GM18520 (cell line): Measurements from ENCODE around the gene FHDC1.

Source experiments
- ATAC-seq: cut with Tn5 transposase; IDR thresholded peaks from one replicate; pipeline ENCODE4 v1.9.1; 2021; ENCODE audit not compliant: unreplicated experiment

FHDC1 gene

DNA sequence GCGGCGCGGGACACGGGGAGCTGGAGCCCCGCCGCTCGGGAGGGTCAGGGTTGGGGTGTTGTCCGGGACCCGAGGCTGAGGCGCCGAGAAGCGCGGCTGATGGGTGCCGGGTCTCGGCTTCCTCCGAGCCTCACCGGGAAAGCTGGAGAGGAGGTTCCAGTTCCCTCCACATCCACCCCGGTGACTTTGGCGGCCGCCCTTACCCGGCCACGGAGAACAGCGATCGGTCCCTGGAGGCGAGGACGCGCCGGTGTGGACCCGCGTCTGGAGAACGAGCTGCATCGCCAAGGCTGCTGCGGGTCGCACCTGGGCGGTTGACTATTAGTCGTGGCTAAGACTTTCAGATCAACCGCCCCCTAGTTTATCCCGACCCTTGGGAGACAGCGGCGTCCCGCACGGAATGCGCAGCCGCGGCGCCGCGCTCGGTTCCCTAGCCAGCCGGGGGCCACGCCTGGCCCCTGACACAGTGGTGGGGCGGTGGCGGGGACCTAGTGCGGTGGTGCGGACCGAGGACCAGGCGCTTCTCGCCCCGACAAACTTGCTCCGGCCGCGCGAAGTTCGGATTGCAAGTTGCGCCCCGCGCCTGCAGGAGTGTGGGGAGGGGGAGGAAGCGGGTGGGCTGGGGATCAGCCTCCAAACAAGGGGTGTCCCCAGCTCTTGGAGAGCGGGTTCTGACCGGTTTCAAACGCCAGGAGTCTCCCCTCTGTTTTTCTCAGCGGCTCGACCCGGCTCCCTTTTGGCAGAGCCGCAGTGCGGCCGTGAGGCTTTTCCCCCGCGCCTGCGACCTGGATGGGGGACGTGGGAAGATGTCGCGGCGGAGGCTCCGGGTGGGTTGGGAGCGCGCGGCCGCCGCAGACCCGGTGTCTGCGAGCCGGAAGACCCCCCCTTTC is 568 bp downstream of the FHDC1 start:
- ATAC-seq = no peak

DNA sequence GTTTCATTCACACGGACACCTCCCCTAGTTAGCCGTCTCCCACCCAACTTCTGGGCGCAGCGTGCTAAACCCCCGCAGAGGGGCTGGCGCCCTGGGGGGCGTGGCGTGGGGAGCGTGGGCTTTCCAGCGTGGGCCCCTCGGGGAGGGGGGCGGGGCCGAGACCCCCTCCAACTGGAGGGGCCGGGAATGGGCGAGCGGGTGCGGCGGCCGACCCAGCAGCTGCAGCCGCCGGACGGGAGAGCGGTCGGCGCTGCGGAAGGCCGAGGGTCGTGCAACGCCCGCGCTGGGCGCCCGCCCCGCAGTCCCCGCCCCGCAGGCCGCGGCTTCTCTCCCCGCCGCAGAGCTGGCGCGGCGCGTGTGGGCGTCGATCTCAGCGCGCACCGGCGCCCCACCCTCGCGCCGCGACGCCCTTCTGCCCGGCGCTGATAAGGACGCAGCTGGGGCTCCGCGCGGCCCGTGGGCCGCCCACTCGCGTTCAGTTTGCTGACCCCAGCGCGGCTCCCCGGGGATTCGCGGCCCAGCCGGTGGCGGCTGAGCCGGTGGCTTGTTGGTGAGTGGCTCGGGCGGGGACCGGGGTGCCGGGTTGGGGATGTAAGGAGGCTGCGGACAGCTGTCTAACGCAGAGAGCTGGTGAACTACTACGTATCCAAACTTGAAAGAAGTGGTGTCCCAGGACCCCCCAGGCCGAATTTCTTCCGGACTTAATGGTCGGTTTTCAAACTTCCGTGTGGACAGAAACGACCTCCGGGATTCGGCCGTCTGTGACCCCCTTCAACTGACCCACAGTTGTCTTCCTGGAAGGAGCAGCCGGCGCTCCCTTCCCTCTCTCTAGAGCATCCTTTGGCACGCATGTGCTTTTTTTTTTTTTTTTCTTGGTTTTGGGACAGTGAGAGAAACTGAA is 1.5 kb downstream of the FHDC1 start:
- ATAC-seq = no peak

DNA sequence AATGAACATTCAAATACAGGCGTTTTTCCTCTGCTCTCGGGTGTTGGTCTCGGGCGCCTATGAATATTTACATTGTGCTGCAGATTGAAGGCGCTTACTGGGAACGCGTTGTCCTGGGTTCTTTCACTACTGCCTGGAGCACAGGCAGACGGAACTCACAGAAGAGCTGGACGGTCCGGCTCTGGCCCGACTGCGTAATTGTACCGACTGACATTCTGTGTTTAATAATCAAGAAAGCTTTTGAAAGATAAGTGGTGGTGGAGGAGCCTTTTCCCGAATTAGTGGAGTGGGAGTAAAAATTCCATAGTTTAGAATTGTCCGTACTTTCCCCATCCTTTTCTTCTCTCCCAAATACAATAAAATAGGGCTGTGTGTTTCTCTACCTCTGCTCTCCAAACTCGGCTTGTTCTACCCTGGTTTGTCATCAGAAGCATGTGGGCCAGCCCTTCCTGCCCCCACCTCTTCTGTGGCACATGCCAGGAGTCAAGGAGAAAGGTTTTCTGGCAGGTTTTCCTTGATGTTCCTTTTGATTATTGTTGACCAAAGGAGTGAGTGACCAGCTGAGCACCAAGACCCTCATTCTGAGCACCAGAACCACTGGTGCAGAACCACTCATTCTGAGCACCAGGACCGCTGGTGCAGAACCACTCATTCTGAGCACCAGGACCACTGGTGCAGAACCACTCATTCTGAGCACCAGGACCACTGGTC is 2.3 kb downstream of the FHDC1 start:
- no peak for ATAC-seq

DNA sequence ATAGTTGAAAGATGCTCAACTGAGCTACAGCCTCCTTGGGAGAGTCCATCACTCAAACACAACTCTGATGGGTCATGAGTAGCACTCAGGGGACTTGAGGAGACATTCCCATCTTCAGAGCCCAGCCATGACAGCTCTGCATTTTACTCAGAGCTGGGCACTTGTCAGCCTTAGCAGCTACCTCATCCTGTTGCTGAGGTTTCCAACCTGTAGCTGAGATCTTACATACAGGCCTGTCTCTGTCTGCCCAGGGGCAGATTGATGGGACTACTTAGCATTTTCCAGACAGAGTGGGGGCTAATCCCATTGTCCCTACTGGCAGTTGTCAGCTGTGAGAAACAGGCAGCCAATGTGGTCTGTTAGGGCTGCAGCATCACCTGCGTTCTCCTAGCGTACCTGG is 3.5 kb downstream of the FHDC1 start:
- ATAC-seq = no peak

DNA sequence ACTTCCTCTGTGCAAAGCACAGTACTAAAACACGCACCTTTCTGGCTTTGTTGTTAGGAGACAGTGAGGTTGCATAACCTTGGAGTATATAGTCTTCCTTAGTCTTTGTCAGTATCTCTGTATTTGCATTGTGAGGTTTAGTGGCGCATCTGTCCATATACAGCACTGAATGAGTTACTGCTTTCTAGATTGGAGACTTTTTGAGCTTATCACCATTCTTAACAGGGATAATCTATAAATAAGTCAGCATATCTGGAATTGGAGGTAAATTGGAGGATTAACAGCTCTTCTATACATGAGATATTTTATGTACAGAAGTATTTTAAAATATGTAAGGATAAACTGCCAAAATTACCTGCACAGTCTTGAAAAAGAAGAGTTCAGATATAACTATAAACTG is 4.3 kb downstream of the FHDC1 start:
- no peak for ATAC-seq

DNA sequence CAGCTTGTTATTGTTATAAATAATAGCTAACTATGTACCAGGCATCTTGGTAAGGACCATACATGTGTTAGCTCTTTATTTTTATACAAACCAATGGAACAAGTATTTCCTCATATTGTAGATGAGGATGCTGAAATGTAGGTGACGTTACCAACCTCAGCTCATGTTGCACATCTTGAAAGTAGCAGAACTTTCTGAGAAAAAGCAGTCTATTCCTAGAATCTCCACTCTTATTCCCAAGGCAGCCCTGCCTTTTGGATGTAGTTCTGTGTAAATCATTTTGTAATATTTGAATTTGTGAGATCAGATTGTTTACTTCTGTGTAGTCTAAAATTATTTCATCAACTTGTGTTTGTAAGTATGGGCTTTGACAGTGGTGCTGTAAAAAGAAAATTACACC is 5.3 kb downstream of the FHDC1 start:
- no peak for ATAC-seq

DNA sequence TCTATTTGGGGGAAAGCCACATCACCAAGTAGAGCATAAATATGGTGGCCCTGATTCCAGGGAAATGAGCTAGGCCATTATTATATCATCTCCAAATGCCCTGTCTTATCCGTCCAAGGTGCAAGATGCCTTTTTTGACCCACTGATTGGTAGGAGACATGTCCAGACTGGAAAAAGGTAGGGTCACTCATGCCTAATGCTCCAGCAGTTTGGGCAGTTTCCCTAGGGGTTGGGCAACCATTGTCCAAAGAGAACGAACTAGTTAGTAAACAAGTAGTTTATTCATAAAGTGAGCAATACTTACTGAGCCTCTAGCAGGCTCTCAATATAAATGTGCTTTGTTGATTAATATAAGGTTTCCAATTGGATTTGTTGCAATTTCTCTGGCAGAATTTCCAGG is 6.2 kb downstream of the FHDC1 start:
- no peak for ATAC-seq

DNA sequence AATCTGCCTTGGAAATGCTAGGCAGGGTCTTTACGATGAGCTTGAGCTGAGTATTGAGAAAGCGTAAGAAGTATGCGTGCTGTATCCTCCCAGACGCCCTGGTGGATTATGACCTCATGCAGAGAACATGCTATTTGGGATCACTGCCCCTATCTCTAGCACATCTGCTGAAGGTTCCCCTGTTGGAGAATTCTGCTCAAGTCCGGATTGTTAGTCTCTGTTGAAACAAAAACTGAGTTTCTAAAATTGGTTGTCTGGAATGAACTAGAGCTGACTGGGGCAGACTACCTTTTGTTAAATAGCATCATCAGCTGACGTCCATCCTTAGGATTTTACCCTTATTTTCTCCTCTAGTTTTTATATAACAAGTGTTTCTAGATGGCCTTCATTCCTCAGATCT is 7.5 kb downstream of the FHDC1 start:
- no peak for ATAC-seq

DNA sequence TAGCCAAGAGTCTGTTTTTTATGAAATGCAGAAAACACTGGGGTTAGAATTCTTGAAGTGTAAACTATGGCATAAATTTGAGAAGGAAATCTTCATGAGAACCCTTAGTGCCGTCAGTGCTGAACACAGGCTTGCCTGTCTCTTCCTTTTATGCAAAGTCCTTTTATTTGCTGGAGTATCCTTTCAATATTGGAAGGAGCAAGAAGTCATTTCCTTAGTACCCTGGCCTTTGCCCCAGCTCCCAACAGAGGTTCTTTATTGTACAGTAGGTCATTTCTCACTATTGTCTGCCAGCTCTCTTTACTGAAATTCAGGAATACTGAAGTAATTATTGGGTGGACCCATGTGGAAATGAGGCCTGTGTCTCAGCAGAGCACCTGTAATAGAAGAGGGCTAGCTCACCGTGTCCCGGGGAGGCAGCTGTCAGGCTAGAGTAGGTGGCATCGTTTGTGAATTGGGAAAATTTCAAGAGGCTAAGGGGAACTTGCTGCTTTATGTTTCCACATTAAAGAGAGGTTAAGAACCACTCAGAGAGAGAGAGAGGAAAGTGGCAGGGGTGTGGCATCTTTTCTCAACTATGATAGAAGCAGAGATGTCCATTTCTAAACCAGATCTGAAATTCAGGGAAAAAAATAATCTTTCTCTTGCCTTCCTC is 8.7 kb downstream of the FHDC1 start:
- no peak for ATAC-seq

DNA sequence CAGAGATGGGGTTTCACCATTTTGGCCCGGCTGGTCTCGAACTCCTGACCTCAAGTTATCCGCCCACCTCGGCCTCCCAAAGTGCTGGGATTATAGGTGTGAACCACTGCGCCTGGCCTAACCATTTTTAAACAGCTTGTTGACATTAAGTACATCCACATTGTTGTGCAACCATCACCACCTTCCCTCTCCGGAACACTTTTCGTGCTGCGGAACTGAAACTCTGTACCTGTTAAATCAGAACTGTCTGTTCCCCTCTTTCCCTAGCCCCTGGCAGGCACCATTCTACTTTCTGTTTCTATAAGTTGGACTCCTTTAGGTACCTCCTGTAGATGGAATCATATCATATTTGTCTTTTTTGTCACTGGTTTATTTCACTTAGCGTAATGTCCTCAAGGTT is 9.5 kb downstream of the FHDC1 start:
- ATAC-seq = no peak

DNA sequence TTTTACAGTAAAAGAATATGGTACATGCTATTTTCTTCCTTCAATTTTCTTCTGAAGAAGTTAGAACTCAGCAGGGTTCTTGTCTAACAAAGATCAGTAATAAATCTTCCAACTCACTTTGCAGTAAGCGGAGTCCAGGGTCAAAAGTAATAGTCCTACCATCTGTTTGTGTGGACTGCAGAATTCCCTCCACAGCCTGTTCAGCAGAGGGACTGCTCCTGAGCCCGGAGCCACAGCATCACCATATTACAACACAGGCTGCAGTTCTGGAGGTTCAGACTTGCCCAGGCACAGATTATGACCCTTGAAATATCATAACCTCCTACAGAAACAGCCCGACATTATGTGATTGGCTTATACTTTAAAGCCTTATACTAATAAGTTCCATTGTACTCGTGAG is 10.3 kb downstream of the FHDC1 start:
- ATAC-seq = no peak

DNA sequence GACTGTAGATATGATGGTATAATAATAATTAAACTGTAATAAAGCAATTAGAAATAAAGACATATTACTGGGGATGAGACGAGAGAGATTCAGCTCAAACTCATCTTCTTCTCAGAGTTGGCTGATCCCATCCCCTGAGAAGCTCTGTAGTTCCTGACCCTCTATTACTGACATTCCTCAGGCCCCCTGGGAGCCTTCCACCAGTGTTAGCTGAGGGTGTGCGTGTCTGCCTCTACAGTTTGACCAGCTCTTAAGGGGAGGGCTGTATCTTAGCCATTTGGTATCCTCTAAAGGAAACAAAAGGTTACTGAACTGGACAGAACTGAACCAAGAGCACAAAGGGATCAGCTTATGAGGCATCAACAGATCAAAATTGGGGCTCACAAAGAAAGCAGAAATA is 11.2 kb downstream of the FHDC1 start:
- no peak for ATAC-seq

DNA sequence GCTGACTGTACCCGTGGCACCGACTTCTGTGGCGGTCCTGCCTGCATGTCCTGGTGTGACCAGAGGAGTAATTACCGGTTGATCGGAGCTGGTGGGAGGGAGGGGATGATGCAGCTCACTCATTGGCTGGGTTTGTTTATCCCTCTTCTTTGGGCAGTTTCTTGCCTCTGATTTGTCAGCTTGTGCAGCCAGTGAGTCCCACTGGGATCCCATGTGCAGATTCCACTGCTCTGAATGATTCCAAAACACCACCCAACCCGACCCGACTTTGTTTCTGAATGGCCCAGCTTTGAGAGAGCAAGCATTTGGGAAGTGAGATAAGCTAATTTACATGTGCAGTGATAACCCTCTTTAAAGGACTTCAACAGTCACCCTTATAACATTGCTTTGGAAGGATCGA is 13.8 kb downstream of the FHDC1 start:
- ATAC-seq = no peak

DNA sequence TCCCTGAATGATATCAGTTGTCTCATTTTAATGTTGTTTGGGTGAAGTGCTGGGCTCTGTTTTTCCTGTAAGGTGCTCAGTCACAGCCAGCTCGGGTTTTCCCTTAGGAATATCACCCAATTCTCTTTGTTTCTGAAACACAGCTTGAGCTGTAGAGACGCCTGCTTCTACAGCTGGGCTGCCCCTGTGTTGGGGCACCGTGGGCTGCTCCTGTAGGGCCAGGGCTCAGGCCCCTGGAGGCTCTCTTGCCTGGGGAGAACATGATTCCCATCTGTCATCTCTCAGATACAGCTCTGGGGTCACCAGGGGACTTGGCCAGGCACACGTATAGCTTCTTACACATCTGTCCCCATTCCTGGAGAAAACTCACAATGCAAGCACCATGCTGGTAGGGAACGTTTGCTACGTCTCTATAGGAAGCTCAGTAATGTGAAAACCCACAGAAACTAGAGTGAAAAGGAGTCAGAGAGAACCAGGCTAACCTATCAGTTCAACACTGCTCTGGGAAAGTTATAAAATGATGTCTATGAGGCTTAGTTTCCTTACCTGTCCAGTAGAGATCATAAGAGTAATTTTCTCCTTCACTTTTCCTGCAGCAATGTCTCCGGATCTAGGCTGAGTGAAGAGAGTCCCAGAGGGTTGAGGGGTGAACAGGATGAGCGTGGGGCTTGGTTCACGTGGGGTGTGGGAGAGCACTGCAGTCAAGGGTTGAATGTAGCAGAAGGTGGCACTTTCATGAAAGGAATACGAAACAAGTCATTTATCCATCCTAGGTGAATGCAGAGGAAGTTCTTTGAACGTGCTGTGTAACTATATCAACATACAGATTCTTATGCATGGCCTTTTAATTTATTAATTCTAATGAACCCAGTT is 14.5 kb downstream of the FHDC1 start:
- no peak for ATAC-seq

DNA sequence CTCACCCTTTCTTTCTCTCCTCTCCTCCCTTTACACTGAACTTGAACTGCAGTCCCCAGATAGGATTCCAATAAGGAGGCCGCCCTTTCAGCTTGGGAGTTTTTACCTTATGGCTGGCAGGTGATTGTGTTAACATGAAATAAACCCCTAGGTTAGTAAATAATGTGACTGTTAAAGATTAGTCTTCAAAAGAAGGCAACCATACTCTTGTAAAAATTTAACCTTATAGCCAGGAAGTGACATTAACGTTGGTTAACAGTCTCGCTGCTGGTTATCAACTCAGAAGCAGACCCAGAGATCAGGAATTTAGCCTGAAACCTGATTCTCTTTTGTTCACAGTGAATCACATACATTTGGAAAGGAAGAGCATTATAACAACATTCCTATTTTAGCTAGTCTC is 15.2 kb downstream of the FHDC1 start:
- ATAC-seq = no peak

DNA sequence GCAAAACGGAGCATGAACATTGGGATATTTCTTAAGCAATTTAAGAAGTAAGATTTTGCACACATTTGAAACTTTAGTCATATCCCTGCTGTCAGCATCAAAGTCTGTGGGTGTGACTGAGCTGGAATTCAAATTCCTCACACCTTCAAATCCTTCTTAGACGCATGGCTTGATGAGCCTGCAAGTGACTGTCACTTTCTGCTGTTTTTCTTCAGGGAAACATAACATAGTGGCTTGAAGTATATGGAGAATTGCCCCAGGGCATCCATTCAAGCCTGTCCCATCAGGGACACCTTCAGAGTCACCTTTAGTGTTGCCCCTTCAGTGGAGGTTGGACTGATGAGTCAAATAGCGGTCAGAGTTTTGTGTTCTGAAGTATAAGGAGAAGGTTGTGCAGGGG is 17.4 kb downstream of the FHDC1 start:
- ATAC-seq = no peak

DNA sequence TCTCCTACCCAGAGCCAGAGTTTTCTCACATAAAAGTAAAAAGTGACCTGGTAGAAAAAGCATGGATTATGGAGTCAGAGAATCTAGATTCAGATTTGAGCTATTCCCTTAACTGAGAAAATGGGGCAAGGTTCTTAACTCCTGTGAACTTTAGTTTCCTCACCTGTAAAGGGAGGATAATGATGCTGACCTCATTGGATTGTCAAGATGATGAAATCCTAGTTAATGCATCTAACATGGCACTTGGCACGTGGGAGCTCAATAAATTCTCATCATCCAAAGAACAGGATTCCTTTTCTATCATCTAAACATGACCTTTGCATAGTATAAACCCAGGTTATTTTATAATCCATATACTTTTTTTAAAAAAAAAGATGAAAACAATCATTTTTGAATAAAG is 18.6 kb downstream of the FHDC1 start:
- no peak for ATAC-seq

DNA sequence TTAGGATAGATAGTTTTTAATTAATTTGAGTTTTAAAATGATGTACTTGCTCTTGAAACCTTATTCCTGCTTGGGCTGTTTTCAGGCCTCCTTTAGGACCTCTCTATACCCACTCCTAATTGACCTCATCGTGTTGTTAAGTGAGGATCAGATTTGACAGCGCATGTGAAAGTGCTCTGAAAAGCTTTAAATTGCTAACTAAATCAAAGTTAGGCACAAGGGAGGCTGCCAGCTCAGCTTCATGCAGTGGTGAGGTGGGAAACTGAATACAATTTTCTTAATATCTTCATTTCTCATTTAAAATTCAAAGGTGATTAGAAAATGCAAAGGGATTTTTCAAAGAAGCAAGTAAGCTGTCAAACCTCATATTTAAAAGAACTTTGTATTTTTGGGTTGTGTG is 20.0 kb downstream of the FHDC1 start:
- no peak for ATAC-seq

DNA sequence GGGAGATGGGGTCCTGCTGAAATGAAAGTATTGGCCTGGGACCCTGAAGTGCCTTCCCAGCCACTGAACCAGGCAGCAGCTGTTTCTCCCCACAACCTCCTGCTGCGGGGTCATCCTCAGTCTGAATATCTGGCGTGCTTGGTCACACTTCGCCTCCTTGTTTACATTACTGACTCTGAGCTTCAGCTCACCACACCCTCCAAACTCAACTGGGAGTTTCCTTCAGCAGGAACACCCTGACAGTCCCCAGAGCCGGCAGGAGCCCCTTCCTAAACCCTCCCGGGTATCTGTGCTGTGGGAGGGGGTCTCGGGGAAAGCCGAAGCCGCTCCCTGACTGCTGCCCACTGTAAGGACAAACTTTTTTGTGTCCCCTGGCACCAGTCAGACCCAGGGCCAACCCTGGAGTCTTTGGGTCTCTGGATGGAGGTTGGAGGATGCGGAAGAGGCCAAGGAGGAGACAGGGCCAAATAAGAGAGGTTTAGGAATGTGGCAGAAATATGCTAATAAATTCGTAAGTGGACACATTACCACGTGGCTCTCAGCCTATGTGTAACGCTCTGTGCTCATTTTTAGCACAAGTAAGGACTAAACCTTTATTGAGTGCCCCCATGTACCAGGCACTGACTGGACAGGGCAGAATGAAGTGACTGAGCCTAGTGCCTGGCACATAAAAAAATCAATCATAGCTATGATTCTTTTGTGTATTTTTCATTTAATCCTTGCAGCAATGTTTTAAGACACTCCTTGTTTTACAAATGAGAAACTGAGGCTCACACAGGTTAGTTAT is 20.7 kb downstream of the FHDC1 start:
- no peak for ATAC-seq
